ENCODE measurements around the gene RBCK1. TPM values are rescaled to one million over a fixed set of nuclear protein-coding genes. Genes with fewer than 3 reads are reported as not detected.

The RBCK1 gene
- total RNA-seq, 1 experiment from 2014 or later, result 96.6 TPM

DNA sequence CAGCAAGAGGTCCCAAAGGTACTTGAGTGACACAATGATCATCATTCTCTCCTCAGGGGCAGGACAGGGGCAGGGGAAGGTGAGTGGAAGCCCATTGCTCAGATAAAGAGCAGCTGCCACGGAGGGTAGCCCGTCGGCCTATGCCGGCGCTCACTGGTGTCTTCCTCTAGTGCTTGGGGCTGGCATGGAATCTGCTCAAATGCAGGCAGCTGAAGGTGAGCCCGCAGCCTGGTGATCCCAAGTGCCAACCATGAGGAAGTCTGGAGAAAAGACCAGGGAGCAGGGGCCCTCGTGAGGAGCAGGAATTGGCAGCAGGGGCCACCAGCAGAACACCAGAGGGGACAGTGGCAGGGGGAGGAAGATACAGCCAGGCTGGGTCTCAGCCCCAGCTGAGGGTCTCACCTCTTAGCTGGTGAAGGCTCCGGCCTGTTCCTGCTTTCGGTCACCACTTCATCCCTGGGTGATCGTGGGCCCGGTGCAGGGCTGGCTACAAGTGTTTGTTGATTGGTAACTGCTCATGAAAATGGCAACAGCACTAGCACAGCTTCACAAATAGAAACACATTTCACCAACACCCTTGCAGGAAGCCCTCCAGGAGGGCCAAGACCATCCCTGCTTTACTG lies 24.7 kb downstream of the RBCK1 start:
- Histone ChIP-seq H3K9ac (ENCODE audit: low read length) (peak overlapping the region; percentile 8; the same call in 1 of the 2 replicates), H3K9me2 (replicated peaks; ENCODE audit: insufficient read depth, low read length) (no peaks in the 10 kb centered on the region), H3K36me3 (ENCODE audit: insufficient read depth, low read length) (peaks cover 6% of the 10 kb centered on the region; the same call in 1 of the 2 replicates), H3K79me2 (ENCODE audit: low read length) (no peaks in the 10 kb centered on the region), H2AFZ (ENCODE audit: low read length) (no peak overlapping the region), H3K4me3 (ENCODE audit: low read length) (no peak overlapping the region), H3K27ac (ENCODE audit: low read length) (peak overlapping the region; percentile 68), H4K20me1 (ENCODE audit: insufficient read depth, low read depth, low read length) (no peaks in the 10 kb centered on the region), H3K9me3 (ENCODE audit: low read length) (no peaks in the 10 kb centered on the region), H3K4me1 (ENCODE audit: low read length) (peaks cover 18% of the 10 kb centered on the region), H3K27me3 (ENCODE audit: low read length) (no peaks in the 10 kb centered on the region), H3K4me2 (ENCODE audit: low read depth, low read length, poor library complexity, severe bottlenecking) (no peak overlapping the region)
- DNase-seq, result no peak

GRCh38 chr20:433300-433975 lies 25.3 kb downstream of the RBCK1 start:
- peak overlapping the region; percentile 8; the same call in 1 of the 2 replicates for H3K9ac ChIP-seq (ENCODE audit: low read length)
- peak overlapping the region; percentile 11 for H3K4me2 ChIP-seq (ENCODE audit: low read depth, low read length, poor library complexity, severe bottlenecking)
- peaks cover 10% of the 10 kb centered on the region; the same call in 1 of the 2 replicates for H3K36me3 ChIP-seq (ENCODE audit: insufficient read depth, low read length)
- peak; percentile 77 for DNase-seq
- H2AFZ ChIP-seq (ENCODE audit: low read length), result no peak overlapping the region
- peaks cover 25% of the 10 kb centered on the region for H3K4me1 ChIP-seq (ENCODE audit: low read length)
- H3K79me2 ChIP-seq (ENCODE audit: low read length), result no peaks in the 10 kb centered on the region
- no peaks in the 10 kb centered on the region for H3K9me2 ChIP-seq (replicated peaks; ENCODE audit: insufficient read depth, low read length)
- H3K27me3 ChIP-seq (ENCODE audit: low read length), result no peaks in the 10 kb centered on the region
- H4K20me1 ChIP-seq (ENCODE audit: insufficient read depth, low read depth, low read length), result no peaks in the 10 kb centered on the region
- peak overlapping the region; percentile 68 for H3K27ac ChIP-seq (ENCODE audit: low read length)
- H3K9me3 ChIP-seq (ENCODE audit: low read length), result no peaks in the 10 kb centered on the region
- H3K4me3 ChIP-seq (ENCODE audit: low read length), result no peak overlapping the region

DNA sequence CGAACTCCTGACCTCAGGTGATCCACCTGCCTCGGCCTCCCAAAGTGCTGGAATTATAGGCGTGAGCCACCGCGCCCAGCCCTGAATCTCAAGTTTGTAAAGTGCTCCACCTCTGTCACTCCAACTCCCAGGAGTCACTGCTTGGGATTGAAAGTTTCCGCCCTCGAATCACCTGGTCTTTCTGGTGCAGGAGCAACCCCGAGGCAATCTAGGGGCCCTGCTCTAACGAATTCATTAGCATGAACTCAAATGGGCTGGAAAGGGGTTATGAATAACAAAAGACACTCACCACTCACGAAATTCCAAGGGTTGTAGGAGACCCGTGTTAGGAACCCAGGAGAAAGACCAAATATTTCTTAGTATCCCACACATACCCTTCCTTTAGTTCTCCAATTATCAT lies 26.1 kb downstream of the RBCK1 start:
- H3K9me3 ChIP-seq (ENCODE audit: low read length), result no peaks in the 10 kb centered on the region
- H3K79me2 ChIP-seq (ENCODE audit: low read length), result no peaks in the 10 kb centered on the region
- H3K9ac ChIP-seq (ENCODE audit: low read length), result no peak overlapping the region
- H3K4me3 ChIP-seq (ENCODE audit: low read length), result no peak overlapping the region
- H3K36me3 ChIP-seq (ENCODE audit: insufficient read depth, low read length), result peaks cover 13% of the 10 kb centered on the region; the same call in 1 of the 2 replicates
- no peak overlapping the region for H3K27ac ChIP-seq (ENCODE audit: low read length)
- DNase-seq, result no peak
- H3K27me3 ChIP-seq (ENCODE audit: low read length), result no peaks in the 10 kb centered on the region
- peaks cover 30% of the 10 kb centered on the region for H3K4me1 ChIP-seq (ENCODE audit: low read length)
- no peak overlapping the region for H2AFZ ChIP-seq (ENCODE audit: low read length)
- no peaks in the 10 kb centered on the region for H4K20me1 ChIP-seq (ENCODE audit: insufficient read depth, low read depth, low read length)
- no peak overlapping the region for H3K4me2 ChIP-seq (ENCODE audit: low read depth, low read length, poor library complexity, severe bottlenecking)
- H3K9me2 ChIP-seq (replicated peaks; ENCODE audit: insufficient read depth, low read length), result no peaks in the 10 kb centered on the region

DNA sequence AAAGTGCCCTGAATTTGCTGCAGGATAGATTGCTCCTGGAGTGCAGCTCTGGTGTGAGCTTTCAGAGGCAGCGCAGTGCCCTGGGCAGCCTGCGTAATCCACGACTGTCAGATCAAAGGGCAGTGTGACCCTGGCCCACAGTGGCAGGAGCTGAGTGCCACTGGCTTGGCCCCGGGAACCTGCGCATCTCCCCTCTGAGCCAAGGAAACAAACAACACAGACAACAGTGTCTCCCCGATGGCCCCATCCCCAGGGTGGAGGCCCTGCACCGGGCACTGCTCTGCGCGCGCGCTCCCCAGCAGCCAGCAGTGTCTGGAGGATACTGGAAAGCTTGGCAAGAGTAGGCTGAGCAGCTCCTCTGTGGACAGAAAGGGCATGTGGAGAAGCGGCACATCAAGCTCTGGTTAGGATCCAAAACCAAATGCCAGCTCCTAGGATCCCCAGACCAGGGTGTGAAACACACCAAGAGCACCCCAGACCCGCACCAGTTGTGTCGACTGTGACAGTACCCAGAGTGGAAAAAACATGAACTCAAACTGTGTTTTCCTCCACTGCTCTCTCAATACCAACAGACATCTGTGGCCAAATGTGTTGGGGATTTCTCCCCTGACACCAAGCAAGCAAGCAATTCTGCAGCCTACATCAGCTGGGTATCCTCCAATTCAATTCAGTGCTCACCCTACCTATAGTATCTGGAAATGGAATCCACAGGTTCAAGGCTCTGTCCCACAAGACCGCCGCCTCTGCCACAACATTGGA lies 26.7 kb downstream of the RBCK1 start:
- DNase-seq, result no peak
- peaks cover 30% of the 10 kb centered on the region for H3K4me1 ChIP-seq (ENCODE audit: low read length)
- H3K27ac ChIP-seq (ENCODE audit: low read length), result no peak overlapping the region
- no peak overlapping the region for H3K9ac ChIP-seq (ENCODE audit: low read length)
- no peaks in the 10 kb centered on the region for H3K79me2 ChIP-seq (ENCODE audit: low read length)
- no peak overlapping the region for H2AFZ ChIP-seq (ENCODE audit: low read length)
- no peak overlapping the region for H3K4me2 ChIP-seq (ENCODE audit: low read depth, low read length, poor library complexity, severe bottlenecking)
- H3K27me3 ChIP-seq (ENCODE audit: low read length), result no peaks in the 10 kb centered on the region
- H3K9me3 ChIP-seq (ENCODE audit: low read length), result no peaks in the 10 kb centered on the region
- H3K9me2 ChIP-seq (replicated peaks; ENCODE audit: insufficient read depth, low read length), result no peaks in the 10 kb centered on the region
- peaks cover 14% of the 10 kb centered on the region; the same call in 1 of the 2 replicates for H3K36me3 ChIP-seq (ENCODE audit: insufficient read depth, low read length)
- no peaks in the 10 kb centered on the region for H4K20me1 ChIP-seq (ENCODE audit: insufficient read depth, low read depth, low read length)
- H3K4me3 ChIP-seq (ENCODE audit: low read length), result no peak overlapping the region

GRCh38 chr20:435558-435957 lies 27.5 kb downstream of the RBCK1 start:
- Histone ChIP-seq H3K9me2 (replicated peaks; ENCODE audit: insufficient read depth, low read length) (no peaks in the 10 kb centered on the region), H3K9me3 (ENCODE audit: low read length) (no peaks in the 10 kb centered on the region), H3K9ac (ENCODE audit: low read length) (no peak overlapping the region), H3K79me2 (ENCODE audit: low read length) (no peaks in the 10 kb centered on the region), H3K4me3 (ENCODE audit: low read length) (no peak overlapping the region), H3K36me3 (ENCODE audit: insufficient read depth, low read length) (peaks cover 20% of the 10 kb centered on the region; the same call in 1 of the 2 replicates), H3K4me1 (ENCODE audit: low read length) (peaks cover 30% of the 10 kb centered on the region), H4K20me1 (ENCODE audit: insufficient read depth, low read depth, low read length) (no peaks in the 10 kb centered on the region), H3K27me3 (ENCODE audit: low read length) (no peaks in the 10 kb centered on the region), H3K27ac (ENCODE audit: low read length) (no peak overlapping the region), H2AFZ (ENCODE audit: low read length) (no peak overlapping the region), H3K4me2 (ENCODE audit: low read depth, low read length, poor library complexity, severe bottlenecking) (no peak overlapping the region)
- no peak for DNase-seq

GRCh38 chr20:436476-436875 lies 28.4 kb downstream of the RBCK1 start:
- H3K4me2 ChIP-seq (ENCODE audit: low read depth, low read length, poor library complexity, severe bottlenecking), result no peak overlapping the region
- H3K9me3 ChIP-seq (ENCODE audit: low read length), result no peaks in the 10 kb centered on the region
- no peaks in the 10 kb centered on the region for H3K27me3 ChIP-seq (ENCODE audit: low read length)
- H3K79me2 ChIP-seq (ENCODE audit: low read length), result no peaks in the 10 kb centered on the region
- no peak for DNase-seq
- no peak overlapping the region for H3K4me3 ChIP-seq (ENCODE audit: low read length)
- H3K9me2 ChIP-seq (replicated peaks; ENCODE audit: insufficient read depth, low read length), result no peaks in the 10 kb centered on the region
- no peaks in the 10 kb centered on the region for H4K20me1 ChIP-seq (ENCODE audit: insufficient read depth, low read depth, low read length)
- peaks cover 25% of the 10 kb centered on the region; the same call in 1 of the 2 replicates for H3K36me3 ChIP-seq (ENCODE audit: insufficient read depth, low read length)
- H3K4me1 ChIP-seq (ENCODE audit: low read length), result peaks cover 30% of the 10 kb centered on the region
- H3K9ac ChIP-seq (ENCODE audit: low read length), result no peak overlapping the region
- no peak overlapping the region for H2AFZ ChIP-seq (ENCODE audit: low read length)
- H3K27ac ChIP-seq (ENCODE audit: low read length), result no peak overlapping the region

- no peaks in the 10 kb centered on the region for H3K27me3 ChIP-seq (ENCODE audit: low read length)
- H3K4me1 ChIP-seq (ENCODE audit: low read length), result peaks cover 30% of the 10 kb centered on the region
- H3K79me2 ChIP-seq (ENCODE audit: low read length), result no peaks in the 10 kb centered on the region
- H3K9me2 ChIP-seq (replicated peaks; ENCODE audit: insufficient read depth, low read length), result no peaks in the 10 kb centered on the region
- peak overlapping the region; percentile 33 for H3K27ac ChIP-seq (ENCODE audit: low read length)
- H3K4me3 ChIP-seq (ENCODE audit: low read length), result no peak overlapping the region
- no peaks in the 10 kb centered on the region for H4K20me1 ChIP-seq (ENCODE audit: insufficient read depth, low read depth, low read length)
- H2AFZ ChIP-seq (ENCODE audit: low read length), result no peak overlapping the region
- H3K9me3 ChIP-seq (ENCODE audit: low read length), result no peaks in the 10 kb centered on the region
- no peak overlapping the region for H3K4me2 ChIP-seq (ENCODE audit: low read depth, low read length, poor library complexity, severe bottlenecking)
- H3K36me3 ChIP-seq (ENCODE audit: insufficient read depth, low read length), result peaks cover 30% of the 10 kb centered on the region; the same call in 1 of the 2 replicates
- DNase-seq, result no peak
- peak overlapping the region; percentile 30; the same call in 1 of the 2 replicates for H3K9ac ChIP-seq (ENCODE audit: low read length)
Measured at GRCh38 chr20:437787-438486, 29.8 kb downstream of the RBCK1 start.
